ENCODE data around the gene ANXA6.

DNA sequence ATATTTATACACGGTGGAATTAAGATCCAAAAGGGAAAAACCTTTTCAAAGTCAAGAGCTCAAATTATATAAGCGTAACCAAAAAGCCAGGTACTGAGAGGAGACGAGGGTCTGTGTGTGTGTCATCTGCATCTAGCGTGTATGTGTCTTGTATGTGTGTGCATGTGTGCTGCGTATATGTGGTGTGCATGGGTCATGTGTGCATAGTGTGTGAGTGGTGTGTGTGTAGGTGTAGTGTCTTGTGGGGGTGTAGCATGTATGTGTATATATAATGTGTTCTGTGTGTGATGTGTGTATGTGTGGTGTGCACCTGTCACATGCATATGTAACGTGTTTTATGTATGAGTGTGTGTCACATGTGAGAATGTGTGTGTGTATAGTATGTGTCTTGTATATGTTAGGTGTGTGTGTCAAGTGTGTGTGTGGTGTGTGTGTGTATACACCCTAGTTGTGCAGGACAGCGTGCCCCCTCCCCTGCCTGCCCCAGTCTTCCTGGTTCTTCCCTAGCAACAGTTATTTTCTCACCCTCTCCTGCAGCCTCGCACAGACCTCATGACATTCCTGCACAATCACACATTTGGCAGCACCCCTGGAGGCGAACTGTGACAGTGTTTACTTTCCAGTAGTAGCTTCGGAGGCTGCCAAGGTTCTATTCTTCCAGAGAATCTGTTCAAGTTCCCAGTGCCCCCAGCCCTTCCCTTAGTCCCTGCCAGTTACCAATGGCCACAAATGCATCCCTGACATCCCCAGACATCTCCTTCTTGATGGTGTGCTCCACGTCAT, 49.6 kb downstream of the ANXA6 start:
- no peak for TF ChIP-seq CTCF (IDR thresholded peaks at IDR 0.05 in 8 of 11, conservative IDR thresholded peaks at IDR 0.05 in 3 of 11)
- TF ChIP-seq POLR2A (IDR thresholded peaks at IDR 0.05): no peak
